ENCODE measurements around the gene TBC1D22A.

The TBC1D22A gene

DNA sequence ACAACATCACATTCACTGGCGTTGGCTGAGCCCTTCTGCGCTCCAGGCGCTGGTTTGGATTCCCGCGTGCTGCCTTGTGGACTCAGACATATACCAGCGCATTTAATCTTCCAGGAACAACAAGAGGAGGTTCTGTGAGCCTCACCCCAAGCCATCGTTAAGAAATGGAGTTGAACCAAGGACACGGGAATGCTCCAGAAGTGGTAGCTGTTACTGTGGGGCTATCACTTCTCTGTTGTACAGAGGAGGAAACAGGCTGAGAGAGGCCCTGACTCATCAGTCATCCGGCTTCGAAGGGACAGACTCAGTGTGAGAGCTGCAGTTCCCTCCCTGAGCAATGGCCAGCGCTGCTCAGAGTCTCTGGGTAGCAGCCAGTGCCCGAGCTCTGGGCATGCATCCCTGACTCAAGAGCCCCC, 291.3 kb downstream of the TBC1D22A start:
- DNase-seq, result no peak

GRCh38 chr22:47054231-47055072, 292.0 kb downstream of the TBC1D22A start:
- no peak for DNase-seq

- DNase-seq, result no peak
These were observed 292.6 kb downstream of the TBC1D22A start for GRCh38 chr22:47055073-47055355.

GRCh38 chr22:47055461-47055860, 293.0 kb downstream of the TBC1D22A start:
- no peak for DNase-seq

GRCh38 chr22:47055921-47056320, 293.5 kb downstream of the TBC1D22A start:
- no peak for DNase-seq

DNA sequence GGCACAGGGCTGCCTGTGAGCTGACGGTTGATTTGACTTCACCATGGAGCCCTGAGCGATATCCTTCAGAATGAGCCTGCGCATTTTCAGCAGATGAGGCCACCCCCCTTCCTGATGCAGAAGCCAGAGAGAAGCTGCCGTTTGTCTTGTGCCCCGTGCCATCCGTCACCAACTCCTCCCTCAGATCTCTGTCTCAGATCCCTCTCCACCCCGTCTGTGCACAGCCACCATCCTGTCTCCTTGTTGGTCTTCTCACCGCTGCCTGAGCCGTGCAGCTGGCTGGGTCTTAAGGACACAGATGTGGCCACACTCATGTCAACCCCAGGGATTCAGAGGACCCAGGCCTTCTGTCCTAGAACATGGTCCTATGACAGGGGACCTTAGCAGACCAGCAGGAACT, 293.9 kb downstream of the TBC1D22A start:
- no peak for DNase-seq

GRCh38 chr22:47056776-47057470, 294.5 kb downstream of the TBC1D22A start:
- no peak for DNase-seq

DNA sequence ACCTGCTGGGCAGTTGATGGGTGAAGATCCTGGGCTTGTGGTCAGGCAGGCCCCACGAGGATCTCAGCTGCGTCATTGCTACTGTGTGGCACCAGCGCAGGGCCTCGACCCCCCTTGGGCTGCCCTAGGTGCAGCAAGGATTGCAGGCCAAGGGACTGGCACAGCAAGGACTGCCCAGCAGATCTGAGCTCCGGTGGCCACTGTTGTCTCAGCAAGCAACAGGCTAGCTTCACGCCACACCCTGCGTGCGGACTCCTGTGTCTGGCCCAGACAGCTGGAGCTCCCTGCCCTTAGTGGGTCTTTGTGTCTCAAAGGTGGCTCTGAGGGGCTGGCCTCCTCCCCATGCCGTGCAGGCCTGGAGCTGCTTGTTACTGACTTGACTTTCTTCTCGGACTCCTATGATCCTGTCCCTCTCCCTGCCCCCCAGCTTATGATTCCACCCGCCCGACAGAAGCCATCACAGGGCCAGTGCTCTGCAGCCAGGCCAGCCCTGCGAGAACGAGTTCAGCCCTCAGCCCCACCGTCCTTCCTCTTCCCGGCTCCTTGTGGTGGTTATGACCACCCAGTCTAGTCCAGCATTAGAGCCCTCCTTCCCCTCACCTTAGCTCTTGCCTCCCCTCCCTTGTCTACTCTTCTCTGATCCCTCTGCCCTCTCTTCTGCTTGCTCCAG, 295.6 kb downstream of the TBC1D22A start:
- no peak for DNase-seq

- no peak for DNase-seq
These were observed 296.6 kb downstream of the TBC1D22A start for GRCh38 chr22:47059076-47059475.

GRCh38 chr22:47059701-47060161, 297.3 kb downstream of the TBC1D22A start:
- no peak for DNase-seq

DNA sequence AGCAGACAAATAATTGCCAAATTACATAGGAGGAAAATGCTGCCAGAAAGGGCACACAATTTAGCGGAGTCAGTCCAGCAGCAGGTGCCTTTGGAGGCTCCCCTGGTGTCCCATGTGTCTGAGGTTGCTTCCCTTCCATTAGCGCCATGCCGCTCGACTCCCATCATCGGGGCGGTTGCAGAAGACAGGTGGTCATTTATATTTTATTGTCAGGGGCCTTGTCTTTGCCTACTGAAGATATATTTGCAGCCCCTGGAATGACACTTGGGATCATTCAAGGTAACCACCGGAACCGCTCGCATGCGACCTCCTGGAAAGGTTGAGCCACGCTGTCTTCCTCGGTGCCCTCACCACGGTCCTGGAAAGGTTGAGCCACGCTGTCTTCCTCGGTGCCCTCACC, 298.3 kb downstream of the TBC1D22A start:
- DNase-seq, result no peak

GRCh38 chr22:47061226-47061625, 298.8 kb downstream of the TBC1D22A start:
- DNase-seq, result no peak

GRCh38 chr22:47062126-47062525, 299.7 kb downstream of the TBC1D22A start:
- DNase-seq, result no peak

GRCh38 chr22:47063071-47063509, 300.6 kb downstream of the TBC1D22A start:
- DNase-seq, result no peak

GRCh38 chr22:47063606-47064005, 301.2 kb downstream of the TBC1D22A start:
- no peak for DNase-seq

- no peak for DNase-seq
These were observed 301.6 kb downstream of the TBC1D22A start for GRCh38 chr22:47064016-47064415.

- no peak for DNase-seq
These were observed 302.0 kb downstream of the TBC1D22A start for GRCh38 chr22:47064416-47064815.

DNA sequence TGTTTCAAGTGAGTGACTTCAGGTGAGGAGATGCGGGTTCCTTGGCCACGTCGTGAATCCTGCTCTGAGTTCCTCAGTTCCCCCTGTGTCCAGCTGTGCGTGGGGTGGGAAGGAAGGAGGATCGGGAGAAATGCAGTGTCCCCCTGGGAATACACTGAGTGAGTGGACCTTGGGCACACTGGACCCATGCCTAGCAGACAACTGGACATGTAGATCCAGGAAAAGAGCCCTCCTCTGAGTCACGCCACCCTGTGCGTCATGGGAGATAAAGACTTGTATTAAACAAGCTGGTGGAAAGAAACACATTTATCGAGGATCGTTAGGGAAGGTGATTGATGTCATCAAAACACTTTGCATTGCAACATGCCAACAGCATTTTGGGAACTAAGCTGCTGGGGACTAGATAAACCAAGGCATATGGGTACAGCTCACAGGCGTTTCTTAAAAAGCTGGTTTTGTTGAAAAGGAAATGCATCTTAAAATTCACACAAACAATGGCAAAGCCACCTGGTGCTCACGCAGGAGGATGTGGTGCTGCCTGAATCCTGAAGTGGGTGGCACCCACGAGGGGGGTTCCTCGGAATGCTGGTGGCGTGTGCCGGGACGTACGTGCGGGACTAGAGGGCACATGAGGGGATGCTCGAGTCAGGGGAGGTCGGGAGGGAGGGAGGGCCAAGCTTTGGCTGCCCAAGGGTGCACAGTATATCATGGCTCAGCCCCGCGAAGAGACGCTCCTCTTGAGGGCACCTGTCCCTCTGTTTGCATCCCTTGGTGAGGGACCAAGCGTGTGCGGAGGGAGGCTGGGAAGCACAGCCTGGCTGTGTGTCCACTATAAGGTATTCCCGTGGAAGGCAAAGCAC, 303.5 kb downstream of the TBC1D22A start:
- DNase-seq, result no peak

DNA sequence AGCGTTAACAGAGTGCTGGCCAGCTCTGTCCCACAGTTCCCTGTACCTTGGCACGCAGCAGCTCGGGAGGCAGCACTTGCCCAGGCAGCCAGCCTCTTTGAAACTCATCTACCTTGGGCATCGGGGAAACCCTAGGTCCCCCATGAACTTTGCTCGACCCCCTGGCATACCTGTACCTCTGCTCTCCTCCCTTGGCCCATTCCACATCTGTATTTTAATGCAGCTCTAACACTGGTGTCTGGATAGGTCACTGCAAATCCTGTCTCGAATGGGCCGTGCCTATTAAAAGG, 304.1 kb downstream of the TBC1D22A start:
- DNase-seq, result no peak

DNA sequence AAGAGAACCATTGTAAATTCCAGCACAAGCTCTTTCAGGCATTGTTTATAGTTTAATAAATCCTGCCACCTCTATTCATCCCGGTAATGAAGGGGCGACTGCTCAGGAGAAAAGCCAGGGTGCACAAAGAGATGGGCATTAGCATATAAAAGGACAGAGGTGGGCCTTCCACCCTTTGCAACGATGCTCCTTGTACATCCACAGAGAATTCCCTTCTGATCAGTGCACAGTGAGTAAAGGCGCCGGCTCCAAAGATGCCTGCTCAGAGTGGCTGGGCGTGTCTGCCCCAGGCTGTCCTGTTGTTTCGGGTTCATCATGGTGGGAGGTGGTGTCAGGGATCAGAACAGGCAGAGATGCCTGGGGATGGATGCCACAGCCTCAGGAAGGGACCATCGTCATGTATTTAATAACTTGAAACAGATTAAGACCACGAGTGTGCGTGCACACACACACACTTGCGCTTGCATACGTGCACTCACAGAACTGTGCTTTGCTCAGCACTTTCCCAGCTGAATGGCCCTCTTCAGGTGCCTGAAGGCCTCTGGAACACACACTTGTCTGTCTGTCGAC, 305.0 kb downstream of the TBC1D22A start:
- DNase-seq, result no peak

GRCh38 chr22:47067911-47068625, 305.6 kb downstream of the TBC1D22A start:
- no peak for DNase-seq

GRCh38 chr22:47068626-47068996, 306.2 kb downstream of the TBC1D22A start:
- no peak for DNase-seq

All from CD4-positive, alpha-beta T cell treated with Interleukin-4 for 1 hour (primary cell).